HepG2 (cell line): ENCODE results near the gene CBFA2T2. TPM values are rescaled to one million over a fixed set of nuclear protein-coding genes. Genes with fewer than 3 reads are reported as not detected.
A peak's percentile ranks its signal among the peaks of the same experiment; 100 is the strongest.

Experiments used
- BCLAF1 ChIP-seq: fragments of 450-650 bp; IDR thresholded peaks from 2 replicates; pipeline ENCODE4 v1.6.1; 2017; ENCODE audit warnings: mild to moderate bottlenecking
- CBX5 ChIP-seq: sonication (generic); formaldehyde crosslinking; IDR thresholded peaks from 2 replicates; pipeline ENCODE4 v1.4.0; 2020; ENCODE audit warnings: missing genetic modification reagents, borderline replicate concordance
- FIP1L1 ChIP-seq: fragments of 200-400 bp; formaldehyde crosslinking; IDR thresholded peaks from 2 replicates; pipeline ENCODE4 v1.6.1; 2018; ENCODE audit warnings: low read depth, mild to moderate bottlenecking, low read length, moderate library complexity, borderline replicate concordance; ENCODE audit not compliant: insufficient read depth
- FUBP1 ChIP-seq: sonication (generic); formaldehyde crosslinking; IDR thresholded peaks from 2 replicates; pipeline ENCODE4 v1.5.1; 2020; ENCODE audit warnings: missing genetic modification reagents, mild to moderate bottlenecking, borderline replicate concordance
- HCFC1 ChIP-seq: fragments of 150-350 bp; IDR thresholded peaks from 2 replicates; pipeline ENCODE4 v1.6.1; 2014; ENCODE audit warnings: low read depth, low read length
- KLF16 ChIP-seq, 2 experiments: sonication (generic) in 1 of 2; formaldehyde crosslinking in 1 of 2; IDR thresholded peaks; 2 replicates each; pipeline versions ENCODE4 v1.6.1 to v1.8.0; 2016 to 2023; ENCODE audit warnings: missing genetic modification reagents in 2 of 2, missing compliant biosample characterization in 1 of 2
- MAFF ChIP-seq: IDR thresholded peaks from 2 replicates; pipeline ENCODE4 v1.6.1; 2011; ENCODE audit warnings: low read depth, low read length, improper control_type of control experiment
- POLR2AphosphoS5 ChIP-seq: IDR thresholded peaks from 2 replicates; pipeline ENCODE4 v1.6.1; 2012; ENCODE audit warnings: low read depth, low read length
- POLR2G ChIP-seq: fragments of 200-400 bp; formaldehyde crosslinking; IDR thresholded peaks from 2 replicates; pipeline ENCODE4 v1.6.1; 2018; ENCODE audit warnings: mild to moderate bottlenecking, low read depth, low read length, moderate library complexity
- RBFOX2 ChIP-seq: fragments of 200-400 bp; formaldehyde crosslinking; IDR thresholded peaks from 2 replicates; pipeline ENCODE4 v1.6.1; 2017; ENCODE audit warnings: low read depth, mild to moderate bottlenecking, low read length
- RORA ChIP-seq: sonication (generic); formaldehyde crosslinking; IDR thresholded peaks from 2 replicates; pipeline ENCODE4 v1.5.0; 2020; ENCODE audit warnings: mild to moderate bottlenecking, missing genetic modification reagents, moderate library complexity
- SAP130 ChIP-seq: IDR thresholded peaks from 2 replicates; pipeline ENCODE4 v1.6.1; 2016; ENCODE audit warnings: low read depth
- SMYD3 ChIP-seq: sonication (generic); formaldehyde crosslinking; IDR thresholded peaks from 2 replicates; pipeline ENCODE4 v1.8.1; 2023; ENCODE audit warnings: mild to moderate bottlenecking, missing genetic modification reagents
- TFE3 ChIP-seq: IDR thresholded peaks from 2 replicates; pipeline ENCODE4 v1.6.1; 2016
- ZC3H4 ChIP-seq: sonication (generic); formaldehyde crosslinking; IDR thresholded peaks from 2 replicates; pipeline ENCODE4 v1.4.0; 2020; ENCODE audit warnings: missing genetic modification reagents, borderline replicate concordance
- ZMYM4 ChIP-seq: sonication (generic); formaldehyde crosslinking; IDR thresholded peaks from 2 replicates; pipeline ENCODE4 v1.8.1; 2023; ENCODE audit warnings: mild to moderate bottlenecking, missing genetic modification reagents
- ZNF138 ChIP-seq: sonication (generic); formaldehyde crosslinking; IDR thresholded peaks from 2 replicates; pipeline ENCODE4 v1.5.0; 2020; ENCODE audit warnings: mild to moderate bottlenecking, low read depth, missing genetic modification reagents
- ZNF468 ChIP-seq: sonication (generic); formaldehyde crosslinking; IDR thresholded peaks from 2 replicates; pipeline ENCODE4 v1.8.0; 2022; ENCODE audit warnings: mild to moderate bottlenecking, moderate library complexity, missing genetic modification reagents
- ZNF709 ChIP-seq: sonication (generic); formaldehyde crosslinking; IDR thresholded peaks from 2 replicates; pipeline ENCODE4 v1.5.0; 2020; ENCODE audit warnings: mild to moderate bottlenecking, missing genetic modification reagents
- ZNF766 ChIP-seq: sonication (generic); formaldehyde crosslinking; IDR thresholded peaks from 2 replicates; pipeline ENCODE4 v1.5.0; 2020; ENCODE audit warnings: missing genetic modification reagents, borderline replicate concordance
- ZNF788 ChIP-seq: sonication (generic); formaldehyde crosslinking; IDR thresholded peaks from 2 replicates; pipeline ENCODE4 v1.5.0; 2020; ENCODE audit warnings: mild to moderate bottlenecking, missing genetic modification reagents, borderline replicate concordance
- ZSCAN5A ChIP-seq: sonication (generic); formaldehyde crosslinking; IDR thresholded peaks from 2 replicates; pipeline ENCODE4 v1.8.0; 2022; ENCODE audit warnings: mild to moderate bottlenecking, missing genetic modification reagents, borderline replicate concordance
- polyA plus RNA-seq, 8 experiments: library from polyadenylated mRNA; depleted of rRNA in 3 of 8; stranded (reverse) in 7 of 8; unstranded in 1 of 8; fragments of >200 nt; fragmentation: Illumina TruSeq in 4 of 8; extraction: Trizol in 4 of 8; gene quantifications; 2 replicates each; pipeline versions ENCODE4 v1.2.1 to v1.2.3, GENCODE V29; 2011 to 2016; ENCODE audit warnings: low read depth in 4 of 8, missing spikeins in 1 of 8, mixed read lengths in 1 of 8; ENCODE audit not compliant: insufficient read depth in 1 of 8
- total RNA-seq, 5 experiments: library from RNA; depleted of rRNA; stranded (reverse); fragments of >200 nt; fragmentation: Illumina TruSeq; extraction: Trizol; gene quantifications; 2 replicates each; pipeline ENCODE4 v1.2.3, GENCODE V29; 2016; ENCODE audit warnings: low read depth in 1 of 5

CBFA2T2 gene
- total and polyA plus RNA-seq, 2 of the 13 experiments (the other 11 are each of a cell fraction or from before 2014, with no cell fraction given), result 6.3 to 21.2 TPM

GRCh38 chr20:33561692-33562601 is 72.1 kb downstream of the CBFA2T2 start (continued):
- TF ChIP-seq ZNF468 (no peak), RORA (CRISPR knock-in tag) (no peak), POLR2AphosphoS5 (no peak), MAFF (no peak), ZNF788 (no peak; the same call in 1 of the 2 replicates), ZNF766 (CRISPR knock-in tag) (no peak), ZNF709 (CRISPR knock-in tag) (no peak), ZNF138 (CRISPR knock-in tag) (no peak), POLR2G (no peak), FIP1L1 (no peak), BCLAF1 (no peak), FUBP1 (CRISPR knock-in tag) (no peak), ZC3H4 (CRISPR knock-in tag) (no peak), SAP130 (CRISPR knock-in tag) (peak; percentile 79), TFE3 (CRISPR knock-in tag) (no peak), RBFOX2 (no peak), SMYD3 (CRISPR knock-in tag) (no peak), ZSCAN5A (CRISPR knock-in tag) (no peak), ZMYM4 (CRISPR knock-in tag) (peak; percentile 71; the same call in 1 of the 2 replicates), CBX5 (CRISPR knock-in tag) (peak; percentile 38; the same call in 1 of the 2 replicates), HCFC1 (no peak), KLF16 (CRISPR knock-in tag; IDR thresholded peaks at IDR 0.05) (0 out of 4 replicates have a peak, but pooled peaks of 1 of the 2 experiments have one; percentile 34)
